DND-41 (cell line): ENCODE data around the gene PCDHGC4.
A peak's percentile ranks its signal among the peaks of the same experiment; 100 is the strongest.

Source experiments
- ATAC-seq: fragments of 200-7000 bp; cut with Tn5 transposase; 3 replicates; pipeline ENCODE4 v1.9.1; 2021; ENCODE audit warnings: low read depth; ENCODE audit not compliant: insufficient read depth
- DNase-seq: peaks from one replicate; pipeline ENCODE4 v3.0.0-alpha.2; 2020
- H2AFZ ChIP-seq: 2 replicates; pipeline ENCODE4 v1.6.0; 2012; ENCODE audit warnings: low read depth, low read length
- H3K27ac ChIP-seq: 2 replicates; pipeline ENCODE4 v1.5.1; 2012; ENCODE audit warnings: low read length, inconsistent platforms
- H3K27me3 ChIP-seq: fragments of 200-600 bp; sonication (generic); 2 replicates; pipeline ENCODE4 v1.6.0; 2012; ENCODE audit warnings: low read length, mild to moderate bottlenecking, inconsistent platforms; ENCODE audit not compliant: insufficient read depth, poor library complexity
- H3K36me3 ChIP-seq: 2 replicates; pipeline ENCODE4 v1.5.1; 2012; ENCODE audit warnings: low read length, inconsistent platforms; ENCODE audit not compliant: insufficient read depth
- H3K4me1 ChIP-seq: 2 replicates; pipeline ENCODE4 v1.5.1; 2012; ENCODE audit warnings: mild to moderate bottlenecking, low read length; ENCODE audit not compliant: insufficient read depth
- H3K4me2 ChIP-seq: 2 replicates; pipeline ENCODE4 v1.6.0; 2012; ENCODE audit warnings: mild to moderate bottlenecking, moderate library complexity, low read length, inconsistent platforms; ENCODE audit not compliant: insufficient read depth
- H3K4me3 ChIP-seq, 2 experiments: fragments of 200-600 bp in 1 of 2; shearing (Covaris generic) in 1 of 2; 2 replicates each; pipeline ENCODE4 v1.5.1; 2012 to 2016; ENCODE audit warnings: inconsistent platforms in 2 of 2, low read length in 2 of 2, mild to moderate bottlenecking in 2 of 2, low read depth in 1 of 2, moderate library complexity in 1 of 2
- H3K79me2 ChIP-seq: 2 replicates; pipeline ENCODE4 v1.6.0; 2012; ENCODE audit warnings: low read length, inconsistent platforms; ENCODE audit not compliant: insufficient read depth
- H3K9ac ChIP-seq: 2 replicates; pipeline ENCODE4 v1.6.0; 2012; ENCODE audit warnings: low read depth, mild to moderate bottlenecking, inconsistent platforms, low read length, moderate library complexity
- H3K9me3 ChIP-seq: 2 replicates; pipeline ENCODE4 v1.5.1; 2012; ENCODE audit warnings: low read length, moderate library complexity, mild to moderate bottlenecking, inconsistent platforms; ENCODE audit not compliant: insufficient read depth, severe bottlenecking
- H4K20me1 ChIP-seq: 2 replicates; pipeline ENCODE4 v1.6.0; 2012; ENCODE audit warnings: low read length; ENCODE audit not compliant: insufficient read depth
- CTCF ChIP-seq: IDR thresholded peaks from 2 replicates; pipeline ENCODE4 v1.5.1; 2012; ENCODE audit warnings: borderline replicate concordance, low read length, moderate library complexity, mild to moderate bottlenecking; ENCODE audit not compliant: poor library complexity, severe bottlenecking; ENCODE audit errors: extremely low read depth
- EZH2 ChIP-seq: IDR thresholded peaks from 3 replicates; pipeline ENCODE4 v1.6.1; 2012; ENCODE audit warnings: borderline replicate concordance, low read depth, mild to moderate bottlenecking, moderate library complexity, low read length, inconsistent platforms; ENCODE audit not compliant: severe bottlenecking

PCDHGC4 gene

GRCh38 chr5:141476132-141476911 lies 8.5 kb upstream of the PCDHGC4 start:
- Histone ChIP-seq H3K4me2 (peak overlapping the region; percentile 69), H3K79me2 (no peaks in the 10 kb centered on the region), H4K20me1 (no peaks in the 10 kb centered on the region), H3K4me3 (peak overlapping the region; percentile 12 to 61; a peak in 3 of 4 replicates), H3K27ac (no peak overlapping the region), H3K9me3 (no peaks in the 10 kb centered on the region), H3K27me3 (peaks cover 15% of the 10 kb centered on the region), H2AFZ (peak overlapping the region; percentile 62), H3K36me3 (no peaks in the 10 kb centered on the region), H3K4me1 (peaks cover 17% of the 10 kb centered on the region; the same call in 1 of the 2 replicates), H3K9ac (peak overlapping the region; percentile 47)
- peak; percentile 39 for ATAC-seq
- peak; percentile 11 for DNase-seq
- TF ChIP-seq CTCF (no peak), EZH2 (no peak)

GRCh38 chr5:141477044-141477575 lies 7.7 kb upstream of the PCDHGC4 start:
- no peaks in the 10 kb centered on the region for H4K20me1 ChIP-seq
- no peaks in the 10 kb centered on the region for H3K36me3 ChIP-seq
- no peak overlapping the region for H3K27ac ChIP-seq
- H3K9me3 ChIP-seq = no peaks in the 10 kb centered on the region
- H3K4me2 ChIP-seq = peak overlapping the region; percentile 69; the same call in 1 of the 2 replicates
- no peak for DNase-seq
- peaks cover 15% of the 10 kb centered on the region for H3K27me3 ChIP-seq
- no peak overlapping the region for H3K9ac ChIP-seq
- TF ChIP-seq CTCF (no peak), EZH2 (no peak)
- H3K4me3 ChIP-seq = peak overlapping the region in 1 of 2 experiments; percentile 61; a peak in 2 of 4 replicates
- no peak overlapping the region for H2AFZ ChIP-seq
- H3K79me2 ChIP-seq = no peaks in the 10 kb centered on the region
- no peak for ATAC-seq
- peaks cover 17% of the 10 kb centered on the region; the same call in 1 of the 2 replicates for H3K4me1 ChIP-seq

- H3K9me3 ChIP-seq = no peaks in the 10 kb centered on the region
- H3K4me3 ChIP-seq = no peak overlapping the region
- H3K9ac ChIP-seq = no peak overlapping the region
- H3K27me3 ChIP-seq = peaks cover 15% of the 10 kb centered on the region
- no peaks in the 10 kb centered on the region for H3K36me3 ChIP-seq
- DNase-seq = no peak
- H2AFZ ChIP-seq = no peak overlapping the region
- H3K79me2 ChIP-seq = no peaks in the 10 kb centered on the region
- no peak overlapping the region for H3K4me2 ChIP-seq
- H3K27ac ChIP-seq = no peak overlapping the region
- no peak for ATAC-seq
- TF ChIP-seq CTCF = no peak
- TF ChIP-seq EZH2 = no peak
- peaks cover 17% of the 10 kb centered on the region; the same call in 1 of the 2 replicates for H3K4me1 ChIP-seq
- no peaks in the 10 kb centered on the region for H4K20me1 ChIP-seq
Measured at GRCh38 chr5:141477815-141478214, 7.0 kb upstream of the PCDHGC4 start.
